ENCODE data around the gene MATR3.
A peak's percentile ranks its signal among the peaks of the same experiment; 100 is the strongest.

Gene MATR3

GRCh38 chr5:139360384-139360783 lies 66.8 kb downstream of the MATR3 start:
- ATAC-seq, result no peak

GRCh38 chr5:139361835-139362429 lies 68.4 kb downstream of the MATR3 start:
- ATAC-seq, result peak; percentile 46 to 55

- peak in 1 of 2 donors; percentile 13 for ATAC-seq
Measured at GRCh38 chr5:139363937-139364336, 70.4 kb downstream of the MATR3 start.

- no peak for ATAC-seq
Measured at GRCh38 chr5:139364466-139364865, 70.9 kb downstream of the MATR3 start.

- no peak for ATAC-seq
Measured at GRCh38 chr5:139368613-139369012, 75.1 kb downstream of the MATR3 start.

GRCh38 chr5:139369181-139369580 lies 75.6 kb downstream of the MATR3 start:
- no peak for ATAC-seq

- ATAC-seq, result no peak
Measured at GRCh38 chr5:139371482-139372435, 78.2 kb downstream of the MATR3 start.

- no peak for ATAC-seq
Measured at GRCh38 chr5:139374909-139375308, 81.4 kb downstream of the MATR3 start.

- ATAC-seq, result no peak
Measured at GRCh38 chr5:139376364-139376763, 82.8 kb downstream of the MATR3 start.

- no peak for ATAC-seq
Measured at GRCh38 chr5:139377226-139377625, 83.7 kb downstream of the MATR3 start.

- no peak for ATAC-seq
Measured at GRCh38 chr5:139378101-139378825, 84.7 kb downstream of the MATR3 start.

- ATAC-seq, result no peak
Measured at GRCh38 chr5:139378941-139379361, 85.4 kb downstream of the MATR3 start.

- no peak for ATAC-seq
Measured at GRCh38 chr5:139379626-139380449, 86.3 kb downstream of the MATR3 start.

Measured in activated CD4-positive, CD25-positive, alpha-beta regulatory T cell treated with anti-CD3 and anti-CD28 coated beads, Interleukin-2, amount 50 U/mL, for 24 hours (primary cell).